IMR-90 (cell line): Measurements from ENCODE around the gene ADAMTSL5. TPM values are rescaled to one million over a fixed set of nuclear protein-coding genes. Genes with fewer than 3 reads are reported as not detected.

Experiments
- ATAC-seq: fragments of 200-7000 bp; cut with Tn5 transposase; 2 replicates; pipeline ENCODE4 v1.9.1; 2020; ENCODE audit warnings: low read depth, mild to moderate bottlenecking, moderate library complexity
- BruUV-seq: library from RNA; stranded (reverse); fragments of 400-500 nt; replicated peaks from 2 replicates; lab custom pipeline; 2021; lab: Mats Ljungman, UMichigan
- CTCF ChIA-PET: fragments of 300-600 bp; formaldehyde crosslinking; extraction: SDS; loops from one replicate; lab custom pipeline; 2021; ENCODE audit warnings: antibody characterized with exemption; lab: Yijun Ruan, JAX
- POLR2A ChIA-PET: fragments of 300-600 bp; sonication (Branson Sonifier 250); formaldehyde crosslinking; loops from one replicate; lab custom pipeline; 2022; ENCODE audit warnings: antibody characterized with exemption; ENCODE audit not compliant: unreplicated experiment; lab: Charles Lee
- DNase-seq: peaks from one replicate; pipeline ENCODE4 v3.0.0; 2013
- H2AFZ ChIP-seq: replicated peaks from 2 replicates; pipeline ENCODE3; 2013; ENCODE audit warnings: low read length, mild to moderate bottlenecking; ENCODE audit not compliant: poor library complexity
- H2AK5ac ChIP-seq: 2 replicates; pipeline ENCODE4 v1.6.1; 2013; ENCODE audit warnings: low read depth, low read length, inconsistent platforms
- H2AK9ac ChIP-seq: replicated peaks from 2 replicates; pipeline ENCODE3; 2013; ENCODE audit warnings: mild to moderate bottlenecking, low read depth, low read length, moderate library complexity; ENCODE audit not compliant: poor library complexity
- H2BK120ac ChIP-seq: 2 replicates; pipeline ENCODE4 v1.6.1; 2013; ENCODE audit warnings: low read depth, low read length, inconsistent platforms
- H2BK15ac ChIP-seq: 3 replicates; pipeline ENCODE4 v1.6.1; 2013; ENCODE audit warnings: low read depth, low read length, inconsistent platforms
- H2BK20ac ChIP-seq: 2 replicates; pipeline ENCODE4 v1.6.1; 2013; ENCODE audit warnings: low read depth, mild to moderate bottlenecking, inconsistent platforms, low read length, moderate library complexity
- H2BK5ac ChIP-seq: 2 replicates; pipeline ENCODE4 v1.6.1; 2013; ENCODE audit warnings: mild to moderate bottlenecking, low read depth, low read length, inconsistent platforms; ENCODE audit not compliant: poor library complexity, severe bottlenecking
- H3K14ac ChIP-seq: replicated peaks from 2 replicates; pipeline ENCODE4 v1.6.1; 2013; ENCODE audit warnings: low read depth, low read length, inconsistent platforms
- H3K18ac ChIP-seq: 2 replicates; pipeline ENCODE4 v1.6.1; 2013; ENCODE audit warnings: low read depth, low read length, control low read depth
- H3K23ac ChIP-seq: 2 replicates; pipeline ENCODE4 v1.6.1; 2013; ENCODE audit warnings: low read depth, low read length, inconsistent platforms
- H3K27ac ChIP-seq: 2 replicates; pipeline ENCODE4 v1.5.1; 2013; ENCODE audit warnings: mild to moderate bottlenecking, control low read depth, low read length; ENCODE audit not compliant: insufficient read depth
- H3K27me3 ChIP-seq: 2 replicates; pipeline ENCODE4 v1.6.1; 2013; ENCODE audit warnings: low read length; ENCODE audit not compliant: control insufficient read depth, insufficient read depth
- H3K36me3 ChIP-seq: 2 replicates; pipeline ENCODE4 v1.6.1; 2013; ENCODE audit warnings: low read length, mixed read lengths; ENCODE audit not compliant: control insufficient read depth, insufficient read depth
- H3K4ac ChIP-seq: 2 replicates; pipeline ENCODE4 v1.6.1; 2013; ENCODE audit warnings: low read depth, low read length, inconsistent platforms
- H3K4me1 ChIP-seq: 2 replicates; pipeline ENCODE4 v1.6.1; 2013; ENCODE audit warnings: low read length, mixed read lengths; ENCODE audit not compliant: control insufficient read depth, insufficient read depth
- H3K4me2 ChIP-seq: 2 replicates; pipeline ENCODE4 v1.6.1; 2013; ENCODE audit warnings: low read depth, mild to moderate bottlenecking, control low read depth, low read length, moderate library complexity
- H3K4me3 ChIP-seq: 2 replicates; pipeline ENCODE4 v1.5.1; 2013; ENCODE audit warnings: low read depth, mild to moderate bottlenecking, control low read depth, low read length, moderate library complexity; ENCODE audit not compliant: insufficient read depth
- H3K56ac ChIP-seq: 2 replicates; pipeline ENCODE4 v1.6.1; 2013; ENCODE audit warnings: low read length, inconsistent platforms; ENCODE audit not compliant: insufficient read depth; ENCODE audit errors: extremely low read depth
- H3K79me1 ChIP-seq, 2 experiments: 2 replicates each; pipeline ENCODE4 v1.6.1; 2013; ENCODE audit warnings: low read length in 2 of 2, inconsistent platforms in 1 of 2, low read depth in 1 of 2
- H3K9ac ChIP-seq: 2 replicates; pipeline ENCODE4 v1.6.1; 2013; ENCODE audit warnings: low read depth, low read length, control low read depth
- H3K9me1 ChIP-seq: 2 replicates; pipeline ENCODE4 v1.6.1; 2013; ENCODE audit warnings: low read length, inconsistent platforms; ENCODE audit not compliant: insufficient read depth
- H3K9me3 ChIP-seq: 2 replicates; pipeline ENCODE4 v1.6.1; 2013; ENCODE audit warnings: low read length; ENCODE audit not compliant: control insufficient read depth, insufficient read depth
- H4K20me1 ChIP-seq: 2 replicates; pipeline ENCODE4 v1.6.1; 2013; ENCODE audit warnings: low read length, inconsistent platforms; ENCODE audit not compliant: insufficient read depth
- H4K5ac ChIP-seq: 2 replicates; pipeline ENCODE4 v1.6.1; 2013; ENCODE audit warnings: mild to moderate bottlenecking, low read depth, low read length, control low read depth
- H4K8ac ChIP-seq, 2 experiments: 2 replicates each; pipeline ENCODE4 v1.6.1; 2013; ENCODE audit warnings: low read depth in 2 of 2, low read length in 2 of 2, control low read depth in 1 of 2, inconsistent platforms in 1 of 2
- H4K91ac ChIP-seq: 2 replicates; pipeline ENCODE4 v1.6.1; 2013; ENCODE audit warnings: low read depth, low read length, inconsistent platforms; ENCODE audit not compliant: insufficient read depth
- BHLHE40 ChIP-seq: fragments of 150-350 bp; IDR thresholded peaks from 2 replicates; pipeline ENCODE4 v1.6.1; 2016; ENCODE audit warnings: mild to moderate bottlenecking, low read depth, low read length
- ELK1 ChIP-seq: fragments of 150-350 bp; IDR thresholded peaks from 2 replicates; pipeline ENCODE4 v1.6.1; 2016; ENCODE audit warnings: low read depth, mild to moderate bottlenecking, low read length, moderate library complexity, borderline replicate concordance
- FOS ChIP-seq: fragments of 150-350 bp; IDR thresholded peaks from 2 replicates; pipeline ENCODE4 v1.6.1; 2016; ENCODE audit warnings: low read depth, low read length
- MAFK ChIP-seq: IDR thresholded peaks from 2 replicates; pipeline ENCODE4 v1.6.1; 2012; ENCODE audit warnings: low read depth, low read length, improper control_type of control experiment
- RCOR1 ChIP-seq: IDR thresholded peaks from 2 replicates; pipeline ENCODE4 v1.6.1; 2012; ENCODE audit warnings: mild to moderate bottlenecking, low read length, improper control_type of control experiment; ENCODE audit not compliant: insufficient replicate concordance
- SMC3 ChIP-seq: fragments of 150-350 bp; IDR thresholded peaks from 2 replicates; pipeline ENCODE4 v1.6.1; 2016; ENCODE audit warnings: low read depth, mild to moderate bottlenecking, antibody characterized with exemption, low read length, moderate library complexity
- USF2 ChIP-seq: fragments of 150-350 bp; IDR thresholded peaks from 2 replicates; pipeline ENCODE4 v1.6.1; 2017; ENCODE audit warnings: mild to moderate bottlenecking, antibody characterized with exemption, low read length, low read depth
- WGBS, 2 experiments: methylation state at CpG; one replicate each; pipeline versions ENCODE4 v1.1.5 to v1.1.7; 2013; ENCODE audit warnings: missing lambda C conversion rate in 2 of 2; ENCODE audit not compliant: insufficient read length in 1 of 2; ENCODE audit errors: extremely low coverage in 2 of 2; 5-methylcytosine and 5-hydroxymethylcytosine counted together
- dilution Hi-C: fragments of 300-500 bp; cut with HindIII; formaldehyde crosslinking; loops from one replicate; pipeline ENCODE4 v1.14.3; 2018; ENCODE audit warnings: low sequenced_read_pairs; ENCODE audit not compliant: unreplicated experiment
- in situ Hi-C: fragments of 300-500 bp; cut with MboI; formaldehyde crosslinking; loops from 3 replicates; pipeline ENCODE4 v1.14.3; 2019; ENCODE audit warnings: low sequenced_read_pairs, inconsistent platforms, mixed read lengths
- intact Hi-C: fragments of 100-400 bp; cut with micrococcal nuclease; formaldehyde crosslinking; loops from 2 replicates; pipeline ENCODE4 v1.10.0; 2022
- polyA plus RNA-seq, 3 experiments: library from polyadenylated mRNA; depleted of rRNA; stranded (reverse); fragments of >200 nt; gene quantifications; 2 replicates each; pipeline ENCODE4 v1.2.3, GENCODE V29; 2012; ENCODE audit warnings: low replicate concordance in 1 of 3
- total RNA-seq: library from RNA; depleted of rRNA; stranded (reverse); fragments of >200 nt; gene quantifications from 2 replicates; pipeline ENCODE4 v1.2.3, GENCODE V29; 2012

ADAMTSL5 gene
- total and polyA plus RNA-seq, 2 of the 4 experiments (the other 2 are of a cell fraction): 0.90 to 10.8 TPM

- no peak for TF ChIP-seq ELK1
These were observed 52.5 kb downstream of the ADAMTSL5 start (continued) for GRCh38 chr19:1460033-1460995.

- Histone ChIP-seq H3K36me3 (peaks cover 3% of the 10 kb centered on the region; the same call in 1 of the 2 replicates), H3K23ac (no peak overlapping the region), H3K27me3 (peaks cover 24% of the 10 kb centered on the region), H2BK15ac (no peak overlapping the region), H3K4me1 (no peaks in the 10 kb centered on the region), H3K27ac (no peak overlapping the region), H3K9me1 (0 out of 2 replicates have a peak, but pooled peaks cover 2% of the 10 kb centered on the region), H3K14ac (no peak overlapping the region), H3K4me2 (no peak overlapping the region), H2AFZ (no peak overlapping the region), H4K20me1 (peaks cover 27% of the 10 kb centered on the region), H4K8ac (no peak overlapping the region), H3K4ac (no peak overlapping the region), H4K91ac (no peak overlapping the region), H4K5ac (no peak overlapping the region), H2AK5ac (no peak overlapping the region), H2BK20ac (no peak overlapping the region), H3K18ac (no peak overlapping the region), H3K4me3 (no peak overlapping the region), H3K79me1 (no peaks in the 10 kb centered on the region), H3K56ac (no peak overlapping the region), H2AK9ac (no peak overlapping the region), H3K9ac (no peak overlapping the region), H3K9me3 (no peaks in the 10 kb centered on the region), H2BK5ac (no peak overlapping the region), H2BK120ac (no peak overlapping the region)
- POLR2A ChIA-PET: no interaction called here
- intact Hi-C loops: no loop called here
- in situ Hi-C loops: no loop called here
- no peak for ATAC-seq
- TF ChIP-seq FOS: no peak
- TF ChIP-seq MAFK: no peak
- no peak for TF ChIP-seq SMC3
- TF ChIP-seq BHLHE40: no peak
- TF ChIP-seq RCOR1: no peak
- TF ChIP-seq USF2: no peak
- CTCF ChIA-PET: no interaction called here
- no peak for DNase-seq
- dilution Hi-C loops: no loop called here
- no CpG with 5 or more reads among the region's 9 CpGs for WGBS, 2 experiments
- no TSS peak for BruUV-seq
These were observed 53.3 kb downstream of the ADAMTSL5 start for GRCh38 chr19:1459479-1459878.
